ENCODE measurements around the gene PCBP3. TPM values are rescaled to one million over a fixed set of nuclear protein-coding genes. Genes with fewer than 3 reads are reported as not detected.

Gene PCBP3
- total RNA-seq = 10 to 100 TPM; 12.2 to 13.2 TPM

DNA sequence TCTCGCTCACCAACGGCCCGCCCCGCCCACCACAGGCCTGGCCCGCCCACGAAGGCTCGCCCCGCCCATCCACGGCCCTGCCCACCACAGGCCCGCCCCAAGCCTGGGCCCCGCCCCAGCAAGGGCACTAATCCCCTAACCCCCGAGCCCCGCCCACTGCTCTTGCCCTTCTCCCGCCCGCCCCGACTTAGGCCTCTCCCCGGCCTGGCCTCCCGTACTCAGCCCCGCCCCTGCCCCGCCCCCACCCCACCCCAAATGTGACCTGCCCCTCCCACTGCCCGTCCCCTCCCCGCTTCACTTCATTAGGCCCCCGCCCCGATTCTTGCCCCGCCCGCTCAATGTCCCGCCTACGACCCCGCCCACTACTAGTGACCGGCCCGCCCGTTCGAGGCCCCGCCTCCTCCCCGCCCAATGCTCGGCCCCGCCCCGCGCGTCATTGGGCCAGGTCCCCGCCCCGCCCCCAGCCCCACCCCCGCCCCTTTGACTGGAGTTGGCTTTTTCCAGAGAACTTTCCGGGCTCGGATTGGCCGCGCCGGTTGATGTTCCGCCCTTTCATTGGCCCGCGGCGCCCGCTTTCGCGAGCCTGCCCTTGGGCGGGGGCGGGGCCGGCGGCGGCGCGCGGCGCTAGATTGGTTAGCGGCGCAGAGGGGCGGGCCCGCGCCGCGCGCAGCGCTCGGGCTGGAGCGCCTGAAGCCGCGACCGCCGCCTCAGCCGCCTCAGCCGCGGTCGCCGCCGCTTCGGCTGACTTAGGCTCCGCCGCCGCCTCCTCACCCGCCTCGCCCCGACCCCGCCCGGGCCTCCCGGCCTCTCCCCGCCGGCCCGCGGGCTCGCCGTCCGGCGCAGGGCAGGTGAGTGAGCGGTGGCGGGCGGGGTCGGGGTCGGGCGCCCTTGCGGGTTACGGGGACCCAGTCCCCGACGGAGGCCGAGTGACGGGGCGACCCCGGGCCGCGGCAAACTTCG lies at the start of gene PCBP3:
PCBP3 (plus strand) TSS at position 705 of the 960 bp plus-strand sequence. CDS start 206,361 bp downstream, outside the sequence.
- H3K4me3 Mint-ChIP-seq = peak within 1 kb of the TSS; percentile 78
- ChIA-PET POLR2A (no interaction called here), CTCF (no interaction called here)
- peaks cover 6% of the 10 kb centered on the region for H3K9me3 Mint-ChIP-seq (ENCODE audit: low read depth)
- no peaks in the 10 kb centered on the region for H3K36me3 Mint-ChIP-seq (ENCODE audit: low read depth)
- intact Hi-C loops (cut with DNase I, micrococcal nuclease) = loop anchor here (1.0 to 10.0 kb wide), 19 partner anchors 28 to 826 kb away; partner anchors contain the start of genes COL18A1 (in 1 of the 2), COL6A1 (in 1 of the 2), PTTG1IP (in 1 of the 2) and SLC19A1 (in 1 of the 2)
- DNase-seq = peak; percentile 99
- H3K27ac Mint-ChIP-seq = peak within 1 kb of the TSS; percentile 70
- peaks cover 47% of the 10 kb centered on the region for H3K4me1 Mint-ChIP-seq
- peaks cover 4% of the 10 kb centered on the region for H3K27me3 Mint-ChIP-seq
- peak; percentile 84 for ATAC-seq

DNA sequence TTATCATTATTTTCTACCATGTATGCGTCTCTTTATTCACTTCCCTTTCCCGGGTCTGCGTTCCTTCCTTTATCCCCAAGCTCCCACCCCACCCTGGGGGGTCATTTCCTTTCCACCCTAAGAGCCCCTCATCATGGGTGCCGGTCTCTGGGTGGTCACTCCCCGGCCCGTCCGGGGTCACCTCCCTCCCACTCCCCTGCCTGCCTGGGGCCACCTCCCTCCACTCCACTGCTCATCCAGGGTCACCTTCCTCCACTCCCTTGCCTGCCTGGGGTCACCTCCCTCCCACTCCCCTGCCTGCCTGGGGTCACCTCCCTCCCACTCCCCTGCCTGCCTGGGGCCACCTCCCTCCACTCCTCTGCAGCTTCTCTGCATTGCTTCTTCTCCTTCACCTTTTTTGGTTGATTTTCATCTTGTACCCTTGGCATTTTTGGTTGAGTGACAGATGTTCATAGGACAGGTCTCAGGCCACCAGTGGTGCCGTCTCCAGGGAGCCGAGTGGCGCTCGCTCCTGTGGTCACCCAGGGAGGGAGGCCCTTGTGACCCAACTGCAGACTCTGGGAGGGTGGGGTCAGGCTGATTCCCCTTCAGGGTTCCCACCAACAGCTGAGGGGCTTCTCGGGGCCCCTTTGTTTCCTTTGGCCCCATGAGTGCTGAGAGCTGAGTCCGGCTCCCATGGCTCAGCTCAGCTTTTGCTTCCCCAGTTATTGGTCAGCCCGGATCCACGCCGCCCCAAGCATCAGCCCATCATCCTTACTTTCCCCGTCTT lies 48.6 kb upstream of the PCBP3 start:
- H3K36me3 Mint-ChIP-seq (ENCODE audit: low read depth) = no peaks in the 10 kb centered on the region
- ATAC-seq = no peak
- H3K9me3 Mint-ChIP-seq (ENCODE audit: low read depth) = no peaks in the 10 kb centered on the region
- H3K4me1 Mint-ChIP-seq = peaks cover 11% of the 10 kb centered on the region
- no peak for DNase-seq
- intact Hi-C loops (cut with DNase I, micrococcal nuclease) = loop anchor here (5.0 kb wide), 5 partner anchors 47 to 1258 kb away; partner anchors contain the start of genes CFAP410 (in 1 of the 2), COL18A1 (in 1 of the 2) and PCBP3 (in 1 of the 2)
- ChIA-PET CTCF (interaction anchor here (1.1 to 2.1 kb wide), 3 partner anchors 10 to 442 kb away, joined by 3 to 11 read pairs (median 4); no protein-coding TSS in a partner anchor), POLR2A (no interaction called here)
- peak overlapping the region; percentile 16 for H3K27ac Mint-ChIP-seq
- no peaks in the 10 kb centered on the region for H3K27me3 Mint-ChIP-seq
- H3K4me3 Mint-ChIP-seq = no peak overlapping the region

DNA sequence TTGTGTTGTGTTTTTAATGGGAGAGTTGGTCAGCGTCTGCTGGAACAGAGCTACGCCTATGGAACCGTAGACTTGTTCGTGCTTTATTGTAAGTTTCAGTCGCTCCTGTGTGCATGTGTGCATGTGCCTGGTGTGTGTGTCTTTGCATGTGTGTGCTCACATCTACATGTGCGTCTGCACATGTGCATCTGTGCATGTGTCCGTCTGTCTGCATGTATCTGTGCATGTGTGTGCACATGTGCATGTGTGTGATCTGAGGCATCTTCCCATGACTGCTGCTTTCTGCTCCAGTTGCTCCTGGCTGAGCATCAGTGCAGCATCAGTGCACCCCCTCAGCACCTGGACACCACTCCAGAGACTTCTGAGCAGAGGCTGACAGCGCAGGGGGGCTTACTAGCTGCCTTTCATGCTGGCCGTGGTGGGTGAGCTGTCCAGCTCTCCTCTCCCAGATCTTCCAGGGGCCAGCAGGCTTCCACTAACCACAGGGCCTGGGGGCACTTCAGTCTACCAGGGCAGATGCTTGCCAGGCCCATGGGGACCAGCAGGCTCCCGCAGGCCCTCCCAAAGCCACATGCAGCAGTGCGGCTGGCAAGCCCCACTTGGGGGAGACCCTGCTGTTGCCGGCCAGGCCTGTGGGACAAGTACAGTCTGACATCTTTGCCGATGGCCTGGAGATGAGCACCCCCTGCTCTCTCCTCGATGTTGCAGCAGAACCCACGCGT lies 47.8 kb upstream of the PCBP3 start:
- peaks cover 11% of the 10 kb centered on the region for H3K4me1 Mint-ChIP-seq
- intact Hi-C loops (cut with DNase I, micrococcal nuclease) = loop anchor here (1.0 kb wide), 3 partner anchors 40 to 225 kb away; no protein-coding TSS in a partner anchor
- peaks cover 3% of the 10 kb centered on the region for H3K9me3 Mint-ChIP-seq (ENCODE audit: low read depth)
- H3K27ac Mint-ChIP-seq = peak overlapping the region; percentile 16
- H3K4me3 Mint-ChIP-seq = no peak overlapping the region
- no peaks in the 10 kb centered on the region for H3K27me3 Mint-ChIP-seq
- no peaks in the 10 kb centered on the region for H3K36me3 Mint-ChIP-seq (ENCODE audit: low read depth)
- ChIA-PET POLR2A (interaction anchor here (0.6 kb wide), 1 partner anchor 32 kb away, joined by 3 read pairs; no protein-coding TSS in a partner anchor), CTCF (interaction anchor here (0.7 to 2.1 kb wide), 12 partner anchors 11 to 803 kb away, joined by 3 to 11 read pairs (median 3); no protein-coding TSS in a partner anchor)
- no peak for ATAC-seq
- DNase-seq = no peak

DNA sequence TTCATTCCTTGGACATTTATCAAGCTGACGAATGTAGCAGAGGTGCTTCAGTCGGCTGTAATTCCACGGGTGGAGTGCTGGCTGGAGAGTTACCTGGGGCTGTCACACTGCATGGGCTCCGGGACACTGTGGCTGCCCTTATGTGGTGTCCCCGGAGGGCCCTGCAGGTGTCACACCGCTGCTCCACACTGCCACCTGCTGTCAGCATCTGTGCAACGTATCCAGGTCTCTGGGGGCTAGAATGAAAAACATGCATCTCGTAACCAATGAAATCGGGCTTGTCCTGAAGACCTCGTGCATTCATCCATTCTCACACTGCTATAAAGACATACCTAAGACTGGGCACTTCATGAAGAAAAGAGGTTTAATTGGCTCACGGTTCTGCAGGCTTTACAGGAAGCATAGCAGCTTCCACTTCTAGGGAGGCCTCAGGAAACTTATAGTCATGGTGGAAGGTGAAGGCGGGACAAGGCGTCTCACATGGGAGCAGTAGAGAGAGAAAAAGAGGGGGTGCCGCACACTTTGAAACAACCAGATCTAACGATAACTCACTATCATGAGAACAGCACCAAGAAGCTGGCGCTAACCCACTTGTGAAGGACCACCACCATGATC lies 46.7 kb upstream of the PCBP3 start:
- intact Hi-C loops (cut with DNase I, micrococcal nuclease) = loop anchor here (1.0 kb wide), 3 partner anchors 42 to 223 kb away; no protein-coding TSS in a partner anchor
- Mint-ChIP-seq H3K9me3 (ENCODE audit: low read depth) (peaks cover 3% of the 10 kb centered on the region), H3K4me3 (no peak overlapping the region), H3K4me1 (peaks cover 11% of the 10 kb centered on the region), H3K27me3 (no peaks in the 10 kb centered on the region), H3K36me3 (ENCODE audit: low read depth) (no peaks in the 10 kb centered on the region), H3K27ac (peak overlapping the region; percentile 4)
- POLR2A ChIA-PET = interaction anchor here (0.6 to 0.7 kb wide), 3 partner anchors 15 to 45 kb away, joined by 3 to 4 read pairs (median 3); no protein-coding TSS in a partner anchor
- peak; percentile 92 for DNase-seq
- ATAC-seq = peak; percentile 72
- CTCF ChIA-PET = interaction anchor here (0.6 to 2.1 kb wide), 16 partner anchors 11 to 804 kb away, joined by 3 to 11 read pairs (median 3); no protein-coding TSS in a partner anchor

DNA sequence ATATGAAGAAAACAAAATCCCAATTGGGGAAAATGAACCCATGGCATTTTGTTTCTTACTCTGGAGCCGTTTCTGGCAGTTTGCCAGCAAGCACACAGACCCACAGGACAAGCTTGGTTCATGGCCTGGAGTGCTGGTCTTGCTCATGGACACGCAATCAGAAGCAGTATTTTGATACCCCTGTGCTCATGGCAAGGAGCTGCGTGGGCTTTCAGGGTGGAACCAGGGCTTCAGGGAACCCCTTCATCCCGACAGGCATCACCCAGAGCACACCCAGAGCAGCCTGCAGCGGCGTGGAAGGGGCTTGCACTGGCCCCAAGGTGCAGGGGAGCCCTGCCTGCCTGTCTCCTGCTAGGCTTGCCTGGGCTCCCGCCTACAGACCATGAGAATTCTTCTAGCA lies 45.4 kb upstream of the PCBP3 start:
- Mint-ChIP-seq H3K4me3 (no peak overlapping the region), H3K27me3 (no peaks in the 10 kb centered on the region), H3K9me3 (ENCODE audit: low read depth) (peaks cover 6% of the 10 kb centered on the region), H3K27ac (no peak overlapping the region), H3K36me3 (ENCODE audit: low read depth) (peaks cover under 1% of the 10 kb centered on the region), H3K4me1 (peaks cover 11% of the 10 kb centered on the region)
- DNase-seq = no peak
- ChIA-PET CTCF (interaction anchor here (0.7 to 1.2 kb wide), 2 partner anchors 60 to 127 kb away, joined by 3 read pairs; no protein-coding TSS in a partner anchor), POLR2A (no interaction called here)
- ATAC-seq = no peak
- intact Hi-C loops (cut with DNase I, micrococcal nuclease) = loop anchor here in 1 of 2 experiments (1.0 kb wide), 1 partner anchor 119 kb away; no protein-coding TSS in a partner anchor

DNA sequence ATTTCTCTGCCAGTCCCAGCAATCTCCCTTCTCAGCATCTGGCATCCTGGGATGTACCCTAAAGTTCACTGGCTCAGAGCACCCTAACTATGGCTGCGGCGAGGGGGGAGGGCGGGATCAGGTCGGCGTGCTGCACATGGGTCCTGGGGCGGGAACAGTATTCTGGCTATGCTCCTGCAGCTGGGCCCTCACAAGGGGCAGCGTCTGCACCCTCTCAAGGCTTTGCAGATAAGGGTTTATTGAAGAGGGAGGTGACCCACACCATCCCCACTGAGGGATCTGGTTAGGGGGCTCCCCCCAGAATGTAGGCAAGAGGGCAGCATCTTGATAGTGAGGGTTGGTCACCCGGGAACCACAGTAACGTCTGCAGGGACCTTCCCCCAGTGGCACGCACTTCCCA lies 44.9 kb upstream of the PCBP3 start:
- POLR2A ChIA-PET = no interaction called here
- CTCF ChIA-PET = no interaction called here
- no peak for ATAC-seq
- no peak for DNase-seq
- Mint-ChIP-seq H3K27ac (no peak overlapping the region), H3K4me1 (peaks cover 11% of the 10 kb centered on the region), H3K36me3 (ENCODE audit: low read depth) (peaks cover 2% of the 10 kb centered on the region), H3K9me3 (ENCODE audit: low read depth) (peaks cover 10% of the 10 kb centered on the region), H3K4me3 (no peak overlapping the region), H3K27me3 (no peaks in the 10 kb centered on the region)
- intact Hi-C loops (cut with DNase I, micrococcal nuclease) = loop anchor here in 1 of 2 experiments (1.0 kb wide), 1 partner anchor 119 kb away; no protein-coding TSS in a partner anchor

DNA sequence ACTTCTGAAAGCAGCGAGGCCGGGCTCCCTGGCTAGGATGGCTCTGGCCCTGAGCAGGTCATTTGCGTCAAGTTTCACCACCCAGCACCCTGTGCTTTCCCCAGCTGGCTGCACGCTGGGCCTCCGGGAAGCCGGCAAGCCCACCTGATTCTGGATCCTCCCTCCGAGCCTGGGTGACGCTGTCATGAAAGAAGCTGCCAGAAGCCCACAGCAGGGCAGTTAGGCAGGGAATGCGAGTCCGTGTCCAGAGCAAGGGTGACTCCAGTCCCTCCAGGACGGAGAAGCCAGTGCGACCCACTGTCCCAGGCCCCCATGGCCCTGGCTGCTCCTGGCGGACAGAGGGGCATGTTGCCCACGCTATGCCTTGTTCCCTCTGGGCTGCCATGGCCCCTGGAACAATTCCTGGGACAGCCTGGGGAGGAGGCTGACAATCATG lies 44.4 kb upstream of the PCBP3 start:
- Mint-ChIP-seq H3K27me3 (no peaks in the 10 kb centered on the region), H3K4me1 (peaks cover 11% of the 10 kb centered on the region)

DNA sequence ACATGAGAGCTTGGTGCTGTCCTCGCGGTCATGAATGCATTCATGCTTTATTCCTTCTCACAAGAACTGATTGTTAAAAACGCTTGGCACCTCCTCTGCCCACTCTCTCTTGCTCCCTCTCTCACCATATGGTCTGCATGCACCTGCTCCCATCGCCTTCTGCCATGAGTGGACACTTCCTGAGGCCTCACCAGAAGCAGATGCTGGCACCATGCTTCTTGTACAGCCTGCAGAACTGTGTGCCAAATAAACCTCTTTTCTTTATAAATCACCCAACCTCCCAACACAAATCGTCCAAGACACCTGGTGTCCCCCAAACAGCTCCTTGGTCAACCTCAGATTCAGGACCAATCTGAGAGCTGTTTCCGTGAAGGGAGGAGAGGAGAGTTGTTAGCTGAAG lies 43.3 kb upstream of the PCBP3 start:
- Mint-ChIP-seq H3K27ac (no peak overlapping the region), H3K4me3 (no peak overlapping the region), H3K9me3 (ENCODE audit: low read depth) (peaks cover 16% of the 10 kb centered on the region), H3K36me3 (ENCODE audit: low read depth) (peaks cover 4% of the 10 kb centered on the region), H3K27me3 (no peaks in the 10 kb centered on the region), H3K4me1 (peaks cover 11% of the 10 kb centered on the region)
- DNase-seq (no peak), ATAC-seq (no peak)
- CTCF ChIA-PET = no interaction called here
- intact Hi-C loops (cut with DNase I, micrococcal nuclease) = no loop called here
- POLR2A ChIA-PET = interaction anchor here (0.7 kb wide), 1 partner anchor 277 kb away, joined by 3 read pairs; no protein-coding TSS in a partner anchor

More for the DNA sequence above, 44.4 kb upstream of the PCBP3 start:
- POLR2A ChIA-PET = no interaction called here
- Mint-ChIP-seq H3K9me3 (ENCODE audit: low read depth) (peaks cover 14% of the 10 kb centered on the region), H3K27ac (no peak overlapping the region), H3K4me3 (no peak overlapping the region), H3K36me3 (ENCODE audit: low read depth) (peaks cover 4% of the 10 kb centered on the region)
- intact Hi-C loops (cut with DNase I, micrococcal nuclease) = no loop called here
- CTCF ChIA-PET = no interaction called here
- ATAC-seq = no peak
- DNase-seq = no peak

DNA sequence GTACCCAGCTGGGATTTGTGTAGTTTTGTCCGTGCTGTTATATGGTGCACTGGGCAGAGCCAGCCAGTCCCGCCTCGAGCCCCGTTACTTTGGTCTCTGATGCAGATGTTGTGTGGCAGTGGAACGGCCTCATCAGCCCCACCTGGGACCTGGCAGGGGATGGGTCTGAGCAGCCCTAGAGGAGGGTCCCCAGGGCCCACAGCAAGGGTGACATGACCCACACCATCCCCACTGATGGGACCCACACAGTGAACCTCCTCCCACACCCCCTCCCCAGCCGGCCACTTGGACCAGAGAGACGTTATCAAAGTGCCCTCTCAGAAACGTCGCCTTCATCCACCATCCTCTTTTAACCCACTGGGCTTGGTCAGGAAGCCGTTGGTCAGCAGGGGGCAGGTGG lies 42.0 kb upstream of the PCBP3 start:
- Mint-ChIP-seq H3K36me3 (ENCODE audit: low read depth) (peaks cover 4% of the 10 kb centered on the region), H3K27me3 (no peaks in the 10 kb centered on the region)

DNA sequence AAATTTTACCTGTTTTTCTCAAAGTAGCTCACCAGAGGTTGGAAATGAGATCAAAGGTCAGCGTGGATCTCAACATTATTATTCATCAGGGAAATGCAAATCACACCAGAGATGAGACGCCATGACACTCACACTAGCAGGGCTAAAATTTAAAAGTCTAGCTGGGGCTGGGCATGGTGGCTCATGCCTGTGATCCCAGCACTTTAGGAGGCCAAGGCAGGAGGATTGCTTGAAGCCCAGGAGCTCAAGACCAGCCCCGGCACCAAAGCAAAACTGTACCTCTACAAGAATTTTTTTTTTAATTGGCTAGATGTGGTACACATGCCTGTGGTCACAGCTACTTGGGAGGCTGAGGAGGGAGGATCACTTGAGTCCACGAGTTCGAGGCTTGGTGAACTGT lies 41.4 kb upstream of the PCBP3 start:
- ChIA-PET POLR2A (interaction anchor here (0.6 kb wide), 1 partner anchor 146 kb away, joined by 5 read pairs; no protein-coding TSS in a partner anchor), CTCF (interaction anchor here (0.7 kb wide), 1 partner anchor 219 kb away, joined by 3 read pairs; no protein-coding TSS in a partner anchor)
- Mint-ChIP-seq H3K4me1 (peaks cover 2% of the 10 kb centered on the region), H3K4me3 (no peak overlapping the region), H3K36me3 (ENCODE audit: low read depth) (peaks cover 4% of the 10 kb centered on the region), H3K27me3 (no peaks in the 10 kb centered on the region), H3K27ac (peak overlapping the region; percentile 63), H3K9me3 (ENCODE audit: low read depth) (peaks cover 16% of the 10 kb centered on the region)
- no peak for ATAC-seq
- DNase-seq = no peak
- intact Hi-C loops (cut with DNase I, micrococcal nuclease) = no loop called here

More for the DNA sequence above, 42.0 kb upstream of the PCBP3 start:
- no peak for DNase-seq
- ChIA-PET CTCF (interaction anchor here (0.6 to 0.7 kb wide), 2 partner anchors 121 to 219 kb away, joined by 3 read pairs; no protein-coding TSS in a partner anchor), POLR2A (interaction anchor here (0.6 kb wide), 1 partner anchor 146 kb away, joined by 5 read pairs; no protein-coding TSS in a partner anchor)
- intact Hi-C loops (cut with DNase I, micrococcal nuclease) = no loop called here
- no peak for ATAC-seq
- no peak overlapping the region for H3K27ac Mint-ChIP-seq
- no peak overlapping the region for H3K4me3 Mint-ChIP-seq
- peaks cover 16% of the 10 kb centered on the region for H3K9me3 Mint-ChIP-seq (ENCODE audit: low read depth)
- peaks cover 6% of the 10 kb centered on the region for H3K4me1 Mint-ChIP-seq
